Measurements from ENCODE around the gene RBMS1. TPM values are rescaled to one million over a fixed set of nuclear protein-coding genes. Genes with fewer than 3 reads are reported as not detected.
A peak's percentile ranks its signal among the peaks of the same experiment; 100 is the strongest.

Gene RBMS1
- total and polyA plus RNA-seq, 4 experiments from 2014 or later, result 101 to 131 (median 112) TPM

DNA sequence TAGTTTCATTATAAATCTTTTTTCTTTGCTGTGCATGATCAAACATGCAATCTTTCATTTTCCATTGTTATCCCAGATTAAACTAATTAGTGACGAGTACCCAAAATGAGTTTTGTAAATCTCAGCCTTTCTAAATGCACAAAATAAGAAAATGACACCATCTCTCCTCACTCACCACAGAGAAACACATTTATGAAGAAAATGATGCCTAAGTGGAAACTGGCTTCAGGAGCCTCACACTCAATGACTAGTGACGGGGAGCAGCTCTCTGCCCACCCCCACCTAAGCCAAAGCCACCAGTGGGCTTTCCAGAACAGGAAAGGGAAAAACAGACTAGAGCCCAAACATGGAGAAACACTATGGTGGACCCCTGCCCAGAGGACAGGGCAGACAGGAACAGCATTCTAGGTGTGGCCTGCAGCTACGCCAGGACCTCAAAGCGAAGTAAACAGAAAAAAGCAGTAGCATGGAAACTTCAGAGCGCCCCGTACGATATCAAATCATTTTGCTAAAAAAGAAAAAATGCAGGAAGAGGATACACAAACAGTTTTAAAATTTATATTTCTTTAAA is 113.5 kb downstream of the RBMS1 start:
- ChIA-PET POLR2A (ENCODE audit: partially characterized antibody) (interaction anchor here (1.0 kb wide), 1 partner anchor 24 kb away, joined by 3 read pairs; no protein-coding TSS in a partner anchor), CTCF (ENCODE audit: partially characterized antibody) (no interaction called here)
- peaks cover 79% of the 10 kb centered on the region for H3K4me1 ChIP-seq (ENCODE audit: insufficient read depth, low read length)
- intact Hi-C loops (cut with micrococcal nuclease), result no loop called here
- H3K27ac ChIP-seq (ENCODE audit: low read depth, low read length), result no peak overlapping the region
- H3K4me1 Mint-ChIP-seq, result peaks cover 61 to 93% (median 81%) of the 10 kb centered on the region in 4 donors
- H3K27me3 Mint-ChIP-seq, result no peaks in the 10 kb centered on the region
- H3K9me3 Mint-ChIP-seq, result no peaks in the 10 kb centered on the region
- H3K27ac Mint-ChIP-seq, result peak overlapping the region in 6 of 7 donors; percentile 8 to 78 (median 20)
- H3K27me3 ChIP-seq (ENCODE audit: insufficient read depth, low read length), result no peaks in the 10 kb centered on the region
- no peak overlapping the region for H3K4me3 ChIP-seq (ENCODE audit: low read length in 2 of 2)
- H3K4me3 Mint-ChIP-seq, result peak overlapping the region in 5 of 8 donors; percentile 15 to 66 (median 47)
- H3K9me3 ChIP-seq (ENCODE audit: control insufficient read depth in 1 of 2, low read length in 2 of 2), result no peaks in the 10 kb centered on the region
- no peak for DNase-seq
- no peaks in the 10 kb centered on the region for H3K36me3 ChIP-seq (ENCODE audit: insufficient read depth, low read length)
- H3K36me3 Mint-ChIP-seq, result peaks cover 0 to 1% of the 10 kb centered on the region in 2 donors

DNA sequence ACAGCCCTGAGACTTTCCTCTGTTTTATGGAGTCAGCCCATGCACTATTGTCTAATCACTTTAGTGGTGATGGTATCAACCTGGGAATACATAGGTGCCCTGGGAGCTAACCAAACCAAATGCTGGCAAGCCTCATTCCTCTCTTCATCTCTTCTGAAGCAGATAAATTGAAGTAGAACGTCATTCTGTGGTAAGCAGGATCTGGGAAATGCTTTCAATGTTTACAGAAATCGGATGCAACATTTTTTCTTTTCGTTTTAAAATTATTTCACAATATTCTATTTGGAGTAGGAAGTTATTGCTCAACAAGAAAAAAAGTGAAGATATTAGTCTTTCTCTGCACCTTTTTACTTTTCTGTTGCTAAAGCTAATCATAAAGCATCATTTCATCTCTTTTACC is 114.2 kb downstream of the RBMS1 start:
- H3K36me3 Mint-ChIP-seq, result peaks cover 0 to 1% of the 10 kb centered on the region in 2 donors
- ChIA-PET POLR2A (ENCODE audit: partially characterized antibody) (interaction anchor here (1.0 kb wide), 1 partner anchor 24 kb away, joined by 3 read pairs; no protein-coding TSS in a partner anchor), CTCF (ENCODE audit: partially characterized antibody) (interaction anchor here (0.7 kb wide), 1 partner anchor 26 kb away, joined by 3 read pairs; no protein-coding TSS in a partner anchor)
- peak overlapping the region in 3 of 8 donors; percentile 32 to 58 (median 37) for H3K4me3 Mint-ChIP-seq
- H3K4me1 Mint-ChIP-seq, result peaks cover 62 to 93% (median 81%) of the 10 kb centered on the region in 4 donors
- intact Hi-C loops (cut with micrococcal nuclease), result no loop called here
- H3K27ac Mint-ChIP-seq, result peak overlapping the region in 3 of 7 donors; percentile 8 to 73 (median 46)
- Histone ChIP-seq H3K36me3 (ENCODE audit: insufficient read depth, low read length) (no peaks in the 10 kb centered on the region), H3K4me3 (ENCODE audit: low read length in 2 of 2) (no peak overlapping the region), H3K27ac (ENCODE audit: low read depth, low read length) (no peak overlapping the region), H3K27me3 (ENCODE audit: insufficient read depth, low read length) (no peaks in the 10 kb centered on the region), H3K4me1 (ENCODE audit: insufficient read depth, low read length) (peaks cover 75% of the 10 kb centered on the region), H3K9me3 (ENCODE audit: control insufficient read depth in 1 of 2, low read length in 2 of 2) (no peaks in the 10 kb centered on the region)
- no peaks in the 10 kb centered on the region for H3K27me3 Mint-ChIP-seq
- no peak for DNase-seq
- H3K9me3 Mint-ChIP-seq, result no peaks in the 10 kb centered on the region

DNA sequence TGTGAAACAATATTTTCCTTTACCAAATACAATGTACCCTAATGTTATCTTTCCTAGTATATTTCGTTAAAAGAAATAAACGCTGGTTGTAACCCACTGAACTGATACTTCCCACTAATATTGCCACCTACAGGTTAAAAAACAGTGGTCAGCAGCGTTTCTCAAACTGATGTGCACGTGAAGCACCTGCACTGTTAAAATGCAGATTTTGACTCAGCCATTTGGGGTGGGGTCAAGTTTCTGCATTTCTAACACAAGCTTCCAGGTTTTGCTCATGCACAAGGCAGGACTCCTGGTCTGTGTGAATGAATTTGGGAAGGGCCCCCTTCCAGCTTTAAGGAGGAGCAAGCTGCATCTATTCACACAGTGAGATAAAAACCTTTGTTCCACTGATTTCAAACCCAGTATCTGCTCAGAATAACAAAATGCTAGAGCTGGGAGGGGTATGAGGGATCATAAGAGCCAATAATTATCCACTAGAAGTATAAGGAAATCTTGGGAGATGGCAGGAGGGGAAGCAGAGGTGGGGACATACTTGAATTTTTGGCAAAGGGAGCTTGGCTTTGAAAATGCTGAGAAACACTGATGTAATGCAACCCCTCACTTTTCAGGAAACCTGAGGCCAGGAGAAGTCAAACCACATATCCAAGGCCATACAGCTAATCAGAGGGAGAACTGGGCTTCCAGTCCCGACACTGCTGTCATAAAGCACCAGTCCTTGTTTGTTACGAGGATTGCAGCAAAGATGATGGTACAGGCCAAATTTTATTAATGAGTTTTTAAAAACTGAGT is 116.2 kb downstream of the RBMS1 start:
- H3K9me3 ChIP-seq (ENCODE audit: control insufficient read depth in 1 of 2, low read length in 2 of 2), result no peaks in the 10 kb centered on the region
- H3K4me1 Mint-ChIP-seq, result peaks cover 71 to 96% (median 85%) of the 10 kb centered on the region in 4 donors
- no peak for DNase-seq
- no peak overlapping the region for H3K4me3 ChIP-seq (ENCODE audit: low read length in 2 of 2)
- H3K27ac ChIP-seq (ENCODE audit: low read depth, low read length), result no peak overlapping the region
- H3K4me1 ChIP-seq (ENCODE audit: insufficient read depth, low read length), result peaks cover 86% of the 10 kb centered on the region
- H3K9me3 Mint-ChIP-seq, result no peaks in the 10 kb centered on the region
- peak overlapping the region in 4 of 8 donors; percentile 8 to 31 (median 18) for H3K4me3 Mint-ChIP-seq
- H3K36me3 ChIP-seq (ENCODE audit: insufficient read depth, low read length), result no peaks in the 10 kb centered on the region
- ChIA-PET CTCF (ENCODE audit: partially characterized antibody) (interaction anchor here (0.5 to 2.6 kb wide), 5 partner anchors 17 to 750 kb away, joined by 3 to 11 read pairs (median 4); no protein-coding TSS in a partner anchor), POLR2A (ENCODE audit: partially characterized antibody) (interaction anchor here (0.8 to 1.3 kb wide), 2 partner anchors 36 to 665 kb away, joined by 3 to 4 read pairs; partner anchors contain the start of gene MARCHF7)
- intact Hi-C loops (cut with micrococcal nuclease), result loop anchor here (2.0 kb wide), 1 partner anchor 13 kb away; no protein-coding TSS in a partner anchor
- H3K27me3 ChIP-seq (ENCODE audit: insufficient read depth, low read length), result no peaks in the 10 kb centered on the region
- peak overlapping the region in 3 of 7 donors; percentile 36 to 57 (median 37) for H3K27ac Mint-ChIP-seq
- peaks cover 0 to 3% of the 10 kb centered on the region in 2 donors for H3K36me3 Mint-ChIP-seq
- no peaks in the 10 kb centered on the region for H3K27me3 Mint-ChIP-seq

GRCh38 chr2:160376576-160376975 is 117.0 kb downstream of the RBMS1 start:
- Histone ChIP-seq H3K4me3 (ENCODE audit: low read length in 2 of 2) (no peak overlapping the region), H3K27me3 (ENCODE audit: insufficient read depth, low read length) (no peaks in the 10 kb centered on the region), H3K27ac (ENCODE audit: low read depth, low read length) (no peak overlapping the region), H3K36me3 (ENCODE audit: insufficient read depth, low read length) (no peaks in the 10 kb centered on the region), H3K4me1 (ENCODE audit: insufficient read depth, low read length) (peaks cover 86% of the 10 kb centered on the region), H3K9me3 (ENCODE audit: control insufficient read depth in 1 of 2, low read length in 2 of 2) (no peaks in the 10 kb centered on the region)
- H3K4me3 Mint-ChIP-seq, result peak overlapping the region in 2 of 8 donors; percentile 9 to 45
- POLR2A ChIA-PET (ENCODE audit: partially characterized antibody), result interaction anchor here (1.2 to 1.3 kb wide), 2 partner anchors 16 to 664 kb away, joined by 4 read pairs; partner anchors contain the start of gene MARCHF7
- peak overlapping the region in 2 of 7 donors; percentile 36 to 65 for H3K27ac Mint-ChIP-seq
- no peaks in the 10 kb centered on the region for H3K27me3 Mint-ChIP-seq
- H3K36me3 Mint-ChIP-seq, result peaks cover 0 to 2% of the 10 kb centered on the region in 2 donors
- peaks cover 71 to 96% (median 86%) of the 10 kb centered on the region in 4 donors for H3K4me1 Mint-ChIP-seq
- no peaks in the 10 kb centered on the region for H3K9me3 Mint-ChIP-seq
- intact Hi-C loops (cut with micrococcal nuclease), result loop anchor here (2.0 kb wide), 1 partner anchor 14 kb away; no protein-coding TSS in a partner anchor
- no peak for DNase-seq
- CTCF ChIA-PET (ENCODE audit: partially characterized antibody), result interaction anchor here (0.5 to 2.6 kb wide), 8 partner anchors 11 to 921 kb away, joined by 3 to 11 read pairs (median 3); no protein-coding TSS in a partner anchor

- DNase-seq, result peak in 2 of 5 donors; percentile 10 to 14
- H3K27ac Mint-ChIP-seq, result peak overlapping the region in 3 of 7 donors; percentile 10 to 13 (median 10)
- Histone ChIP-seq H3K4me1 (ENCODE audit: insufficient read depth, low read length) (peaks cover 86% of the 10 kb centered on the region), H3K27ac (ENCODE audit: low read depth, low read length) (no peak overlapping the region), H3K9me3 (ENCODE audit: control insufficient read depth in 1 of 2, low read length in 2 of 2) (no peaks in the 10 kb centered on the region), H3K4me3 (ENCODE audit: low read length in 2 of 2) (no peak overlapping the region), H3K27me3 (ENCODE audit: insufficient read depth, low read length) (no peaks in the 10 kb centered on the region), H3K36me3 (ENCODE audit: insufficient read depth, low read length) (no peaks in the 10 kb centered on the region)
- H3K27me3 Mint-ChIP-seq, result no peaks in the 10 kb centered on the region
- peak overlapping the region in 5 of 8 donors; percentile 9 to 64 (median 26) for H3K4me3 Mint-ChIP-seq
- ChIA-PET POLR2A (ENCODE audit: partially characterized antibody) (interaction anchor here (1.0 to 1.2 kb wide), 3 partner anchors 9 to 17 kb away, joined by 3 to 4 read pairs (median 3); no protein-coding TSS in a partner anchor), CTCF (ENCODE audit: partially characterized antibody) (interaction anchor here (0.6 to 2.6 kb wide), 9 partner anchors 11 to 920 kb away, joined by 3 to 11 read pairs (median 3); no protein-coding TSS in a partner anchor)
- H3K4me1 Mint-ChIP-seq, result peaks cover 70 to 96% (median 86%) of the 10 kb centered on the region in 4 donors
- intact Hi-C loops (cut with micrococcal nuclease), result loop anchor here (2.0 kb wide), 1 partner anchor 15 kb away; no protein-coding TSS in a partner anchor
- H3K9me3 Mint-ChIP-seq, result no peaks in the 10 kb centered on the region
- peaks cover 0 to 2% of the 10 kb centered on the region in 2 donors for H3K36me3 Mint-ChIP-seq
These were observed 117.7 kb downstream of the RBMS1 start for GRCh38 chr2:160375802-160376469.

DNA sequence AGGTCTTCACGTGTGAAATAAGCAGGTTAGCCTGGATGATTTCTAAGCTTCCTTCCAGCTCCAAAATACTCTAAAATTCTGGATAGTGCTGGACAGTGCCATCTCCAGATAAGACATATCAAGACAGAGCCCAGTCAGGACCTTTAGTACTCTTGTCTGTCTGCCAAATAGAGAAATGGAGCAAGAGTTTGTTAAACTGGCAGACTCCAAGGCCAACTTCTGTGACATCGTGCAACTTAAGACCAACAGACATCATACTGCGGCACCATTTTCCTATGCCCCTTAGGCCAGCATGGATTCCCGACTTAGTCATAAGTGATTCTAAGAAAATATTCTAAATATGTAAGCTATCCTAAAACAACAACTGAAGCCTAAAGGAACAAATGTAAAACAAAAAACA is 118.6 kb downstream of the RBMS1 start:
- Mint-ChIP-seq H3K4me1 (peaks cover 68 to 94% (median 83%) of the 10 kb centered on the region in 4 donors), H3K27ac (no peak overlapping the region), H3K4me3 (peak overlapping the region in 3 of 8 donors; percentile 12 to 47 (median 43)), H3K27me3 (no peaks in the 10 kb centered on the region), H3K36me3 (peaks cover 0 to 2% of the 10 kb centered on the region in 2 donors), H3K9me3 (no peaks in the 10 kb centered on the region)
- no peak overlapping the region for H3K4me3 ChIP-seq (ENCODE audit: low read length in 2 of 2)
- no peaks in the 10 kb centered on the region for H3K36me3 ChIP-seq (ENCODE audit: insufficient read depth, low read length)
- DNase-seq, result no peak
- no peak overlapping the region for H3K27ac ChIP-seq (ENCODE audit: low read depth, low read length)
- H3K4me1 ChIP-seq (ENCODE audit: insufficient read depth, low read length), result peaks cover 80% of the 10 kb centered on the region
- POLR2A ChIA-PET (ENCODE audit: partially characterized antibody), result interaction anchor here (0.9 to 1.1 kb wide), 2 partner anchors 12 to 14 kb away, joined by 3 read pairs; no protein-coding TSS in a partner anchor
- no peaks in the 10 kb centered on the region for H3K27me3 ChIP-seq (ENCODE audit: insufficient read depth, low read length)
- CTCF ChIA-PET (ENCODE audit: partially characterized antibody), result interaction anchor here (0.6 to 1.6 kb wide), 5 partner anchors 12 to 758 kb away, joined by 3 to 5 read pairs (median 3); no protein-coding TSS in a partner anchor
- intact Hi-C loops (cut with micrococcal nuclease), result no loop called here
- H3K9me3 ChIP-seq (ENCODE audit: control insufficient read depth in 1 of 2, low read length in 2 of 2), result no peaks in the 10 kb centered on the region
